NCI-H526 (cell line): ENCODE measurements around the gene MRPL48.
"Not testable (repeated sequence)": the region's sequence is repeated elsewhere in the genome, so short reads cannot be mapped to it uniquely, and the experiment has no call there.

Experiments
- DNase-seq, 2 experiments: peaks; one replicate each; lab custom pipeline; 2025; lab: John Stamatoyannopoulos, UW

Gene MRPL48

DNA sequence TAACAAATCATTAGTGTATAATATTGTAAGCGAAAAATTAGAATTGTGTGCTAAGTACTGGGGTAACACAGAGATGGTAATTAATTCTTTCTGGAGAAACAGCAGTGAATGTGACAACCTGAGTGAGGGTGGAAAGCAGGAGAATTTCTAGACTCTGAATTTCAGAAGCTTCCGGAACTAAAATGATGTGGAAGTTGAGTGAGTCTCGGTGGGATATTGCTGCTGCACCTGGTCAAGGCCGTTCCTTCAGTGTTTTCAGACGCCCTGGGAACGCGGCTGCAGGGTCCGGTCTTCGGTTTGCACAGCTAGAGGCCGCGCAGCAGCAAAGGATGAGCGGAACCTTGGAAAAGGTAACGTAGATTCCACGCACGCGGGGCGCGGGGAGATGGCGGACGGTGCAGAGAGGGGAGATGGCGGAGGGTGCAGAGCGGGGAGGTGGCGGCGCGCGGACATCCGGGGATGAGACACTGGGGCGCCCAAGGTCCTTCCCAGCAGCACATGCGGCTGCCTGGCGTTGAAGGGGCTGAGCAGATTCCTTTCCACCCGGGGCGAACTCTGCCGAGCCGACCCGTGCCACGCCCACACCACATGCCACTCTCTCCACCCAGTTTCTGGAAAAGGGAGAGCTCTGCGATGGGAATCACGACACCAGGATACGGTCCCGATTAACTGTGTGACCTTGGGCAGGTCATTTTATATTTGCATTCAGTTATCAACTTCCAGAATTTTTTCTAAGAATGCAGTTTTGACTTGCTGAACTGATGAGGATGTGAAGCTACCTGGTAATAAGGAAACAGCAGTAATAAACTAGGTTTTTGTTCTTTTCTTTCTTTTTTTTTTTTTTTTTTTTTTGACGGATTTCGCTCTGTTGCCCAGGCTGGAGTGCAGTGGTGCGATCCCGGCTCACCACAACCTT, at the start of gene MRPL48:
Gene MRPL48 (plus strand): TSS at position 232 of the 916 bp plus-strand sequence. CDS start 98 bp downstream, at position 330.
- DNase-seq: peak; percentile 97 to 98

DNA sequence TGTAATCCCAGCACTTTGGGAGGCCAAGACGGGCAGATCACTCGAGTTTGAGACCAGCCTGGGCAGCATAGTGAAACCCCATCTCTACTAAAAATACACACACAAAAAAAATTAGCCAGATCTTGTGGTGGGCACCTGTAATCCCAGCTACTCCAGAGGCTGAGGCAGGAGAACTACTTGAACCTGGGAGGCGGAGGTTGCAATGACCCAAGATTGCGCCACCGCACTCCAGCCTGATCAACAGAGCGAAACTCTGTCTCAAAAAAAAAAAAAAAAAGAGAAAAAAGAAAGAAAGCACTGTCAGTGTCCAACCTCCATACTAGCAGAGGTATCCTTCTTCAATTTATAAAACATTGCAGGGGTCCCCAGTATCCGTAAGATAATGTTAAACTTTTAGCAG, 44.6 kb upstream of the MRPL48 start:
- DNase-seq: no peak

DNA sequence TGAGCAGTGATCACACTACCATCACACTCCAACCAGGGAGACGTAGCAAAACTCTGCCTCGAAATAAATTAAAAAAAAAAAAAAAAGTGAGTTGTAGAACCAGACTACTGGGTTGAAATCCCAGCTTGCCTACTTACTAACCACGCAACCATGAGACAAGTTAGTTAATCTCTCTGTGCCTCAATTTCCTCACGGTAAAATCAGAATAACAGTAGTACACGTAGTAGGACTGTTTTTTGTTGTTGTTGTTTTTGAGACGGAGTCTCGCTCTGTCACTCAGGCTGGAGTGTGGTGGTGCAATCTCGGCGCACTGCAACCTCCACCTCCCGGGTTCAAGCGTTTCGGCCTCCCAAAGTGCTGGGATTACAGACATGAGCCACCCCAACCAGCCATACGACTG, 41.0 kb upstream of the MRPL48 start:
- no peak for DNase-seq

DNA sequence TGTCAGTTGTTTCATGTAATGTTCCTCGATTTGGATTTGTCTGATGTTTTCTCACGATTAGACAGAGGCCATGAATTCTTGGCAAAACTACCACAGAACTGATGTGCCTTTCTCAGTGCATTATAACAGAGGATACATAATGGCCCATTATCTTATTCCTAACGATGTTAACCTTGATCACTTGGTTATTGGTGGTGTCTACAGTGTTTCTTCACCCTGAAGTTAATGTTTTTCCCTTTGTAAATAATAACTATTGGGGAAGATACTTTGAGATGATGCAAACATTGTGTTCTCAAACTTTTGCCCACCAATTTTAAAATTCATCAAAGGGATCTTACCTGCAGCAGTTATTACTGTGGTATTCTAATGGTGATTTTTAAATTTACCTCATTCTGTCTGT, 39.9 kb upstream of the MRPL48 start:
- DNase-seq: no peak

GRCh38 chr11:73748300-73748699, 39.4 kb upstream of the MRPL48 start:
- DNase-seq: no peak

DNA sequence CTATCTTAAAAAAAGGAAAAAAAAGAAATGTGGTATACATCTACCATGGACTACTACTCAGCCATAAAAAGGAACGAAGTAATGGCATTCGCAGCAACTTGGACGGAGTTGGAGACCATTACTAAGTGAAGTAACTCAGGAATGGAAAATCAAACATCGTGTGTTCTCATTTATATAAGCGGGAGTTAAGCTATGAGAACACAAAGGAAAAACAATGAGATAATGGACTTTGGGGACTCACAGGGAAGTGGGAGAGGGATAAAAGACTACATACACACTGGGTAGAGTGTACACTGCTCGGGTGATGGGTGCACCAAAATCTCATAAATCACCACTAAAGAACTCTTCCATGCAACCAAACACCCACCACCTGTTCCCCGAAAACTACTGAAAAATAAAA, 38.6 kb upstream of the MRPL48 start:
- no peak for DNase-seq

GRCh38 chr11:73750228-73750627, 37.4 kb upstream of the MRPL48 start:
- DNase-seq: no peak

DNA sequence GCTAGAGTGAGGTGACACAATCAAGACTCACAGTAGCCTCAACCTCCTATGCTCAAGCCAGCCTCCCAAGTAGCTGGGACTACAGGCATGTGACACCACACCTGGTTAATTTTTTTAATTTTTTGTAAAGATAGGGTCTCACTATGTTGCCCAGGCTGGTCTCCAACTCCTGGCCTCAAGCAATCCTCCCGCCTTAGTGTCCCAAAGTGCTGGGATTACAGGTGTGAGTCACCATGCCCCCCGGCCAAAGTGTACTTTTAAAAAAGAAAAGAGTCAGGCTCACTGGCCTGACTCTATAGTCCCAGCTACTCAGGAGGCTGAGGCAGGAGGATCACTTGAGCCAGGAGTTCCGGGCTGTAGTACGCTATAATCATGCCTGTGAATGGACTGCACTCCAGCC, 36.8 kb upstream of the MRPL48 start:
- not testable (repeated sequence) for DNase-seq

GRCh38 chr11:73752216-73752867, 35.3 kb upstream of the MRPL48 start:
- no peak for DNase-seq

DNA sequence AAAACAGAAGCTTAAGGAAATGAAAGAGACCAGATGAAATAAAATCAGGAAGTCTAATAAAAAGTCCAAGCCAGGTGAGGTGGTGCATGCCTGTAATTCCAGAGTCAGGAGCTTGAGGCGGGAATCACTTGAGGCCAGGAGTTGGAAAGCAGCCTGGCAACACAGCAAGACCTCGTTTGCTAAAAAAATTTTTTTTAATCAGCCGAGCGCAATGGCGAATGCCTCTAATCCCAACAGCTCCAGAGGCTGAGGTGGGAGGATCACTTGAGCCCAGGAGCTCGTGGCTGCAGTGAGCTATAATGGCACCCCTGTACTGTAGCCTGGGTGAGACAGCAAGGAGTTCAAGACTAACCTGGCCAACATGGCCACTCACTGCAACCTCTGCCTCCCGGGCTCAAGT, 34.8 kb upstream of the MRPL48 start:
- DNase-seq: no peak

DNA sequence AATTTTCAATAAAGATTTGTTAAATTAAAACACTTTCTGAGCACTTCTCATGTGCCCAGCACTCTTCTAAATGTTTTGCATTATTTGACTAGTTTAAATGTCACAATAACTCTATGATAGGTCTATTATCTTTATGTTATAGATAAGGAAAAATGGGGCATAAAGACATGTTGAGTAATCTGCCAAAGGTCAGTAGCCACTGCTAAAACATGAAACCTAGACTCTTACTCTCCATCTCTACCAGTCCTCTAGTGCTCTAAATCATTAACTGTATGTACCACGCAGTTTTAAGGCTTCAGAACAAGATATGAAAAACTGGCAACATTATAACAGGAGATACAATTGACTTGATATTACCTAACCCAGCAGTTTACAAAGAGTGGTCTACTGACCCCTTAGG, 33.7 kb upstream of the MRPL48 start:
- peak in 1 of 2 experiments; percentile 51 for DNase-seq

GRCh38 chr11:73755670-73756069, 32.0 kb upstream of the MRPL48 start:
- DNase-seq: no peak

DNA sequence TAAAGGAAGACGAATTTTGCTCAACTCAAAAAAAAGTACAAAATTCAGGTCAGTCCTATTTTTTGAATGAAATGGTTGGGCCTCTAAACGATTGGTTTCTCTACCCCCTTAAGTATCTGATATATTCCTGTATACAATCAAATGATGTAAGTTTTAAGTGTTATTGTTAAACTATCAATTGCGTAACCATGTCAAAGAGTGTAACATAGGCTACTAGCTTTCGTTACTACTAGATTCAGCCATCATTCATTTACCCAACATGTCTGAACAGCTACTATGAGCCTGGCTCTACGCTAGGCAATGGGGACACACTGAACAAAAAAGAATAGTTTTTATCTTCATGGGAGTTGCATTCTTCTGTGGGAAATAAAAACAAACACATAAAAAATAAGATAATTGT, 30.1 kb upstream of the MRPL48 start:
- no peak for DNase-seq

GRCh38 chr11:73758451-73758850, 29.2 kb upstream of the MRPL48 start:
- DNase-seq: no peak

- peak in 1 of 2 experiments; percentile 46 for DNase-seq
Observed at GRCh38 chr11:73759610-73760134, 28.0 kb upstream of the MRPL48 start.

DNA sequence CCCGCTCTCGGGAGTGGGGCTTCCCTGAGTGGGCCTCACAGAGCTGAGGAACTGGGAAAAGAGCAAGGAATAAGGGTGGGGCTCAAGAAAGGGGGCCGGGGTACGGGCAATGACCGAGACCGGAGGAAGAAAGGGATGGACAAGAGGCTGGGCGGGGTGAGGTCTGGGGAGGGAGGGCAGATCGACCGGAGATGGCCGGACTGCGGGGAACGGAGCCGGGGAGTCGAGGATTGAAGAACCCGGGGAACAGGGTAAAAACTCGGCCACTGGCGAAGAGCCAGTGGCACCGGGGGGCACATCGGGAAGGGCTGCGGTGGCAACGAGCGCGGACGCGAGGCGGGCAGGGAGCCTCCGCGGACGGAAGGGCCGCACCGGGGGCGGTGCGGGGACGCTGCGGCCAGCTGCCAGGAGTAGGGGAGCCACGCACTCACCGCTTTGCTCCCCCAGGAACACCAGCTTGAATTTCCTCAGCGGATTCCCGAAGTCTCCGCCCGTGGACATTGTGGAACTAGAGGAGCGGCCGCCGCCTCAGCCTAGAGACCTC, 27.5 kb upstream of the MRPL48 start:
- peak in 1 of 2 experiments; percentile 74 for DNase-seq

DNA sequence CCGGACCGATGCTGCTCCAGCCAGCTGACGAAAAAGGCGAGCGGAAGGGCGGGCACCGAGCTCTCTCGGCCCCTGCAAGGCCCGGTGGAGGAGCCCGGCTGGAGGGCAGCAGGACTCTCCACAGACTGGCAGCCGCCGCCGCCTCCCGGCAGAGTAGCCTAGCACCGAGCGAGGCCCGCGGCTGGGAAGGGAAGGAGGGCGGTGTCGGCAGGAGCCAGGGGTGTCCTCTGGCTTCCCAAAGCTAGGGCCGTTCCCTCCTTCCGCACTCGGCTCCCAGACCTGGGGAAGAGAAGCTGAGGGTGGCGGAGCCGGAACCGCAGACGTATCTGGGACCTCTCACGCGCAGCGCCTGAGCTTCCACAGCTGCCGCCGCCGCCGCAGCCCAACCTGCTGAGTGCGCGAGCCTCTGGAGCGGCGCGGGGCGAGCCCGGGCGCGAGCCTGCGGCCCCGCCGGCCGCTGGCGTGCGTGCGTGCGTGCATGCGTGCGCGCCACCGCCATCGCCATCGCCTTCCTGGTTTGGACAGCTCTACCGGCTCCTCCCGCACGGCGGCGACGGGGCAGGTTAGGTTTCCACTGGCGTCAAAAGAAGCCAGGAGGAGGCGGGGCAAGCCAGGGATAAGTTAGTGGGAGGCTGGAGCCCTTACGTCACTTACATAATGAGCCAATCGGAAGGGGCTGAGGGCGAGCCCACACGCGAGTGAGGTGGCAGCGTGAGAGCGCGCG, 26.8 kb upstream of the MRPL48 start, which contains the start of gene RAB6A:
Gene RAB6A (minus strand): TSS at position 396 of the 724 bp plus-strand sequence. CDS start 439 bp downstream, outside the sequence.
- peak; percentile 99 to 100 for DNase-seq

DNA sequence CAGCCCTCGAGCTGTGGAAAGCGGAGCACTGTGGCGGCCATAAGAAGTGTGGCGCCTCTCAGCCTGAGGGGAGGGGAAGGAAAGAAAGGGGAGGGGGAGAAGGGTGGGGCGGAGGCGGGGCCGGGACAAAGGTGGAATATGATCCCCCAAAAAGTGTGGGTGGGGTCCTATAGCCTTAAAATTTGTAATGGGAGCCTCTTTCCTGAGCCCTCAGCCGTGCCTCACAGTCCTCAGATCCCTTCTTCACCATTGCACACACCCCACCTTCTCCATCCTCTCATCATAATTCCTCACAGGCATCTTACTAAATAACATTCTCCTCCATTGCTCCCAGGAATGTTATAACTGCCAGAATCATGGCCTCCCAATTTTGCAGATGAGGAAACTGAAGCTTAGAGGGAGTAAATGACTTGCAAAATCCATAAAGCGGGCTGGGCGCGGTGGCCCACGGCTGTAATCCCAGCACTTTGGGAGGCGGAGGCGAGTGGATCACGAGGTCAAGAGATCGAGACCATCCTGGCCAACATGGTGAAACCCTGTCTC, 26.2 kb upstream of the MRPL48 start:
- DNase-seq: no peak

GRCh38 chr11:73762732-73763131, 24.9 kb upstream of the MRPL48 start:
- DNase-seq: no peak

GRCh38 chr11:73766763-73767162, 20.9 kb upstream of the MRPL48 start:
- no peak for DNase-seq

DNA sequence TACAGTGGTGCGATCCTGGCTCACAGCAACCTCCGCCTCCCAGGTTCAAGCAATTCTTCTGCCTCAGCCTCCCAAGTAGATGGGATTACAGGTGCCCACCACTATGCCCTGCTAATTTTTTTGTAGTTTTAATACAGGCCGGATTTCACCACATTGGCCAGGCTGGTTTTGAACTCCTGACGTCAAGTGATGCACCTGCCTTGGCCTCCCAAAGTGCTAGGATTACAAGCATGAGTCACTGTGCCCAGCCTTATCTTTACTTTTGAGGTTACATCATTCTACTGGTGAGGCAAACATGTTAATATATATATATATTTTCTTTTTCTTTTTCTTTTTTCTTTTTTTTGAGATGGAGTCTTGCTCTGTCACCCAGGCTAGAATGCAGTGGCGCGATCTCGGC, 16.9 kb upstream of the MRPL48 start:
- not testable (repeated sequence) for DNase-seq
